NT2/D1 (cell line): ENCODE measurements around the gene FAM9B.

ENCODE experiments used
- DNase-seq: peaks from one replicate; pipeline ENCODE4 v3.0.0-alpha.2; 2011; ENCODE audit warnings: low read depth, low spot score
- H3K27me3 ChIP-seq: 2 replicates; pipeline ENCODE4 v1.6.0; 2011; ENCODE audit warnings: mild to moderate bottlenecking; ENCODE audit not compliant: insufficient read length, insufficient read depth
- H3K36me3 ChIP-seq: 2 replicates; pipeline ENCODE4 v1.6.1; 2011; ENCODE audit warnings: mild to moderate bottlenecking, low read length, mixed read lengths; ENCODE audit not compliant: insufficient read depth, insufficient read length
- H3K4me1 ChIP-seq: 2 replicates; pipeline ENCODE4 v1.5.1; 2011; ENCODE audit not compliant: insufficient read depth, insufficient read length
- H3K4me3 ChIP-seq: 2 replicates; pipeline ENCODE4 v1.5.1; 2011; ENCODE audit warnings: low read depth; ENCODE audit not compliant: insufficient read length
- H3K9ac ChIP-seq: 2 replicates; pipeline ENCODE4 v1.6.0; 2011; ENCODE audit warnings: low read depth; ENCODE audit not compliant: insufficient read length
- H3K9me3 ChIP-seq: 2 replicates; pipeline ENCODE4 v1.5.1; 2011; ENCODE audit warnings: mild to moderate bottlenecking, low read length; ENCODE audit not compliant: insufficient read depth
- SUZ12 ChIP-seq: IDR thresholded peaks from 2 replicates; pipeline ENCODE4 v1.6.1; 2011; ENCODE audit not compliant: insufficient read length, insufficient read depth; ENCODE audit errors: extremely low read depth
- YY1 ChIP-seq: IDR thresholded peaks from 2 replicates; pipeline ENCODE4 v1.6.1; 2011; ENCODE audit not compliant: insufficient read length, insufficient read depth
- ZNF274 ChIP-seq: IDR thresholded peaks from 2 replicates; pipeline ENCODE4 v1.6.1; 2011; ENCODE audit warnings: mild to moderate bottlenecking, low read depth, low read length

Gene FAM9B

DNA sequence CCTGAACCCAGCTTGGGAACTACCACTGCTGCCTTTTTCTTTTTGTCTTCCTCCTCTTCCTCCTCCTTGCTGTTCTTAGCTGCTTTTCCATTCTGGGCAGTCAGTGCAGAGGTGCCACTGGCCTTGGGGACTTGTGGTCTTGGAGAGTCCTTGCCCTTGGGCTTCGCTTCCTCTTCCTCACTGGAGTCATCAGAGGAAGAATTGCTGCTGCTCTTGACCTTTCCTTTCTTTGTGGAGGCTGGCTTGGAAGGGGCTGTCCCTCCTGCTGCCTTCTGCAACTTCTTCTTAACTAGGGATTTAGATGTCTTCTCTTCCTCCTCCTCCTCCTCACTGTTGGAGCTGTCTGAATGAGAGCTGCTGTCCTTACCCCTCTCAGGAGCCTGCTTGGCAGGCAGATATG, 53.2 kb downstream of the FAM9B start:
- no peak for DNase-seq
- H3K4me1 ChIP-seq, result no peaks in the 10 kb centered on the region
- H3K9ac ChIP-seq, result no peak overlapping the region
- TF ChIP-seq ZNF274 (no peak), YY1 (no peak), SUZ12 (no peak)
- H3K36me3 ChIP-seq, result no peaks in the 10 kb centered on the region
- H3K4me3 ChIP-seq, result no peak overlapping the region
- no peaks in the 10 kb centered on the region for H3K9me3 ChIP-seq
- H3K27me3 ChIP-seq, result no peaks in the 10 kb centered on the region
